Thyroid gland (tissue), 4 donors: ENCODE data around the gene XKR8. TPM values are rescaled to one million over a fixed set of nuclear protein-coding genes. Genes with fewer than 3 reads are reported as not detected.

Source experiments
- DNase-seq, 2 donors: peaks; one replicate each; pipeline ENCODE4 v3.0.0-alpha.2; 2019
- H3K27ac ChIP-seq, 3 donors: fragments of 200-600 bp; sonication (generic); 1 replicate in 2 of 3; 2 replicates in 1 of 3; pipeline ENCODE4 v1.5.1; 2016 to 2019; ENCODE audit warnings: mild to moderate bottlenecking in 1 of 3, moderate library complexity in 1 of 3
- H3K27me3 ChIP-seq: fragments of 200-600 bp; sonication (generic); one replicate; pipeline ENCODE4 v1.5.1; 2019
- H3K36me3 ChIP-seq, 2 donors: fragments of 200-600 bp; sonication (generic); one replicate each; pipeline ENCODE4 v1.5.1; 2016 to 2019
- H3K4me1 ChIP-seq, 2 donors: fragments of 200-600 bp; sonication (generic); one replicate each; pipeline ENCODE4 v1.5.1; 2017 to 2019
- H3K4me3 ChIP-seq, 3 donors: fragments of 200-600 bp; sonication (generic); replicated peaks in 1 of 3; 1 replicate in 2 of 3; 2 replicates in 1 of 3; pipeline ENCODE4 v1.5.1; 2016; ENCODE audit warnings: mild to moderate bottlenecking in 1 of 3
- H3K9me3 ChIP-seq: fragments of 200-600 bp; sonication (generic); one replicate; pipeline ENCODE4 v1.5.1; 2017
- POLR2A ChIP-seq, 2 donors: fragments of 450-650 bp; IDR thresholded peaks; one replicate each; pipeline ENCODE4 v1.6.1; 2017; ENCODE audit warnings: antibody characterized with exemption in 2 of 2, mild to moderate bottlenecking in 2 of 2, moderate library complexity in 1 of 2
- WGBS, 2 donors: methylation state at CpG; one replicate each; pipeline ENCODE4 v1.1.5; 2017; 5-methylcytosine and 5-hydroxymethylcytosine counted together
- intact Hi-C: fragments of 100-400 bp; cut with DNase I; formaldehyde crosslinking; loops from one replicate; pipeline ENCODE4 v1.15.1; 2023
- total RNA-seq, 4 donors: library from RNA; depleted of rRNA; stranded (reverse); fragments of >200 nt; gene quantifications; one replicate each; pipeline ENCODE4 v1.2.3, GENCODE V29; 2016
- TF ChIP-seq, protein P1 (sequence below), 6 experiments: fragments of 200-600 bp in 3 of 6; fragments of 450-650 bp in 3 of 6; sonication (generic) in 3 of 6; IDR thresholded peaks; one replicate each; pipeline ENCODE4 v1.5.1; 2016 to 2019; ENCODE audit warnings: antibody characterized with exemption in 6 of 6, mild to moderate bottlenecking in 2 of 6, inconsistent platforms in 1 of 6, moderate library complexity in 1 of 6

XKR8 gene
- total RNA-seq, 4 donors from 2014 or later = 8.3 to 14.3 (median 11.3) TPM

DNA sequence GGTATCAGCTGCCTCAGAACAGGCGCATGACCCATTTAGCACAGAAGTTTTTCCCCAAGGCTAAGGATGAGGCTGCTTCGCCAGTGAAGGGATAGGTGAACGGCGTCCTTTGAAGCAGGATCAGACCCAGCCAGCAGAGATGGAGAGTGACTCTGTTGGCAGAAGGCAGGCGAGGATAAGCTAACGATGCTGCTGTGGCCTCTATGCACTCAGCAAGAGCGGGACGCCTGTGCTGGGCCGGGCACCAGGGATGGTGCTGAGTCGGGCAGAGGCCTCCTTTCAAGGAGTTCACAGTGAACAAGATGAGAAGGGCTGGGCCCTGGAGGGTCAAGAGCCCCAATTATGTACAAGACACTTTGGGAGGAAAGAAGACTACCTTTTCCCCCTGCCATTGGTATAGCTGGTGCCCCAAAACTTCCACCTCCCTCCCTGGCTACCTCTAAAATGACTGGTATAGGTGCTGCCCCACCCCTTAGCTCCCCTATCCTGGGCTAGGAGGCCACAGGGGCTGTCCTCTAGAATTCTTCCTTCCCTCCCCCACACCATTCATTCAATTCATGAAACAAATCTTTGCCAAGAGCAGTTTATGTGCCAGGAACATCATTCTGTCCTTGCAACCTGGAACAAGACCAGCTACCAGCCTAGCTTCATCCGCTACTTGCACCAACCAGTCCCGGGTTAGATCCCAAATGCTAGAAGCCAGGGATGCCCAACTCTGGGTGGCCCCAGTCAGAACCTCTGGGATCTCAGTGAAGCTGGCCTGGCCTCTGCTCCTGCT, 7.5 kb downstream of the XKR8 start:
- Histone ChIP-seq H3K36me3 (peaks cover 17 to 31% of the 10 kb centered on the region in 2 donors), H3K27ac (no peak overlapping the region), H3K4me1 (peaks cover 6 to 24% of the 10 kb centered on the region in 2 donors), H3K4me3 (no peak overlapping the region), H3K9me3 (no peaks in the 10 kb centered on the region), H3K27me3 (no peaks in the 10 kb centered on the region)
- 92 to 97% methylated on average over 9 to 12 of the region's 12 CpGs for WGBS, 2 donors
- no peak for DNase-seq
- intact Hi-C loops = no loop called here
- TF ChIP-seq, protein P1, sequence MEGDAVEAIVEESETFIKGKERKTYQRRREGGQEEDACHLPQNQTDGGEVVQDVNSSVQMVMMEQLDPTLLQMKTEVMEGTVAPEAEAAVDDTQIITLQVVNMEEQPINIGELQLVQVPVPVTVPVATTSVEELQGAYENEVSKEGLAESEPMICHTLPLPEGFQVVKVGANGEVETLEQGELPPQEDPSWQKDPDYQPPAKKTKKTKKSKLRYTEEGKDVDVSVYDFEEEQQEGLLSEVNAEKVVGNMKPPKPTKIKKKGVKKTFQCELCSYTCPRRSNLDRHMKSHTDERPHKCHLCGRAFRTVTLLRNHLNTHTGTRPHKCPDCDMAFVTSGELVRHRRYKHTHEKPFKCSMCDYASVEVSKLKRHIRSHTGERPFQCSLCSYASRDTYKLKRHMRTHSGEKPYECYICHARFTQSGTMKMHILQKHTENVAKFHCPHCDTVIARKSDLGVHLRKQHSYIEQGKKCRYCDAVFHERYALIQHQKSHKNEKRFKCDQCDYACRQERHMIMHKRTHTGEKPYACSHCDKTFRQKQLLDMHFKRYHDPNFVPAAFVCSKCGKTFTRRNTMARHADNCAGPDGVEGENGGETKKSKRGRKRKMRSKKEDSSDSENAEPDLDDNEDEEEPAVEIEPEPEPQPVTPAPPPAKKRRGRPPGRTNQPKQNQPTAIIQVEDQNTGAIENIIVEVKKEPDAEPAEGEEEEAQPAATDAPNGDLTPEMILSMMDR (IDR thresholded peaks at IDR 0.05) = no peak
- no peak for TF ChIP-seq POLR2A (IDR thresholded peaks at IDR 0.05)

DNA sequence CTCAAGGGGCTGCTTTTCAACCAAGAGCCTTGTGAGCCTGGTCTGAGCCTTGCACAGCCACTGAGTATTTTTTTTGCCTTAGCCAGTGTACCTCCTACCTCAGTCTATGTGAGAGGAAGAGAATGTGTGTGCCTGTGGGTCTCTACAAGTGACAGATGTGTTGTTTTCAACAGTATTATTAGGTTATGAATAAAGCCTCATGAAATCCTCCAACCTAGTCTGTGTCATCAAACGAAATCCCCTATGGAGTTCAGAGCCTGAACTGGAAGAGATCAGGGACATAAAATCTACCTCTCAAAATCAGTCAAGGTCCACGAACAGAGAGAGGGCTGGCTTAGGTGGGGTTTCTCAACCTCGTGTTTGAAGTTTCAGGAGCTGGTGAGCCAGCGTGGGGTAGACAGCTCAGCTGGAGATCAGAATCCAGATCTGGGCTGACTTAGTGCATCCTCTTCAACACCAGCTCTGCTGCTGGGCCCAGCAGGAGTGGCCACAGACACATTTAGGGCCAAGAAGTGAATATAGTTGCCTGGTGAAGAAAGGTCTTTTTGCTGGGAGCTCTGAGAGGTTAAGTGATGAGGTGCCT, 8.2 kb downstream of the XKR8 start:
- intact Hi-C loops = no loop called here
- WGBS, 2 donors = 88 to 96% methylated on average over 4 of the region's 4 CpGs
- Histone ChIP-seq H3K27ac (no peak overlapping the region), H3K4me3 (no peak overlapping the region), H3K4me1 (peaks cover 6 to 24% of the 10 kb centered on the region in 2 donors), H3K36me3 (peaks cover 17 to 31% of the 10 kb centered on the region in 2 donors), H3K27me3 (no peaks in the 10 kb centered on the region), H3K9me3 (no peaks in the 10 kb centered on the region)
- DNase-seq = no peak
- TF ChIP-seq, protein P1 (IDR thresholded peaks at IDR 0.05) = no peak
- TF ChIP-seq POLR2A (IDR thresholded peaks at IDR 0.05) = no peak

DNA sequence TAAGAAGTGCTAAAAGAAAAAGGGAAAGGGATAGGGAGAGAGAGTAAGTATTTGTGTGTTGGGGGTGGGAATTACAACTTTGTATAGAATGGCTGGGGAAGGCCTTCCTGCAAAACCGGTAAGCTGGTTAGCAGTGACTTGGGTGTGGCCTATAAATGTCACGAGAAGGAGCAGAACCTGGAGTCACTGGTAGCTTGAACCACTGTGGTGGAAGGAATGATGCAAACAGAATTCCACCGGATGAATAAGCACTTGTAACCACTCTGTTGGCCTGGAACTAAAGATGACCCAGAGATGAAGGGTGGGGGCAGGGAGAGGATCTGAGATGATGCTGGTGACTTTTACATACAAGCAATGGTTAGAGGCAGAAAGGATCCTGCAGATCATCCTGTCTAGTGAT, 8.9 kb downstream of the XKR8 start:
- Histone ChIP-seq H3K27ac (no peak overlapping the region), H3K27me3 (no peaks in the 10 kb centered on the region), H3K4me1 (peaks cover 6 to 24% of the 10 kb centered on the region in 2 donors), H3K4me3 (no peak overlapping the region), H3K9me3 (no peaks in the 10 kb centered on the region), H3K36me3 (peaks cover 17 to 27% of the 10 kb centered on the region in 2 donors)
- WGBS, 2 donors = 68 to 77% methylated on average over 3 of the region's 3 CpGs
- no peak for DNase-seq
- TF ChIP-seq POLR2A (IDR thresholded peaks at IDR 0.05) = no peak
- TF ChIP-seq, protein P1 (IDR thresholded peaks at IDR 0.05) = no peak
- intact Hi-C loops = no loop called here

DNA sequence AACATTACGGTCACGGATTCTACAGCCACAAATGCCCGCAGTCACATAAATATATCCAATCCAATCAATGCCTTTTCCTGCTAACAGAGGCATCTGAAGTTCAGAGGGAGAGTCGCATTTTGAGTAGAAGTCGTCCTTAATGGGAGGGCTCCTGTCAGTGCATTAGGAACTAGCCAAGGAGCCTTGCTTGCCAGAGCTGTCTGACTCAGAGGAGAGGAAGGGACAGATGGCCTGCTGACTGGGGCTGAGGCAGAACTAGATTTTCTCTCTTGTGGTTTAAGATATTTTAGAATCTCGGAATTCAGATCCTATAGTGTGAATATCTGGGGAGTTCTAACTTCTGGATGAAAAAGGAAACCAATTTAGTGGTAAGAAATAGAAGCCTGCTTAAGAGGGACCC, 10.6 kb downstream of the XKR8 start:
- H3K27me3 ChIP-seq = no peaks in the 10 kb centered on the region
- H3K27ac ChIP-seq = peak overlapping the region; percentile 19 to 58 (median 46)
- no peak overlapping the region for H3K4me3 ChIP-seq
- no peaks in the 10 kb centered on the region for H3K9me3 ChIP-seq
- intact Hi-C loops = no loop called here
- 81 to 85% methylated on average over 6 of the region's 6 CpGs for WGBS, 2 donors
- DNase-seq = no peak
- peaks cover 17 to 23% of the 10 kb centered on the region in 2 donors for H3K36me3 ChIP-seq
- peaks cover 6 to 24% of the 10 kb centered on the region in 2 donors for H3K4me1 ChIP-seq
- TF ChIP-seq, protein P1 (IDR thresholded peaks at IDR 0.05) = no peak
- TF ChIP-seq POLR2A (IDR thresholded peaks at IDR 0.05) = no peak

DNA sequence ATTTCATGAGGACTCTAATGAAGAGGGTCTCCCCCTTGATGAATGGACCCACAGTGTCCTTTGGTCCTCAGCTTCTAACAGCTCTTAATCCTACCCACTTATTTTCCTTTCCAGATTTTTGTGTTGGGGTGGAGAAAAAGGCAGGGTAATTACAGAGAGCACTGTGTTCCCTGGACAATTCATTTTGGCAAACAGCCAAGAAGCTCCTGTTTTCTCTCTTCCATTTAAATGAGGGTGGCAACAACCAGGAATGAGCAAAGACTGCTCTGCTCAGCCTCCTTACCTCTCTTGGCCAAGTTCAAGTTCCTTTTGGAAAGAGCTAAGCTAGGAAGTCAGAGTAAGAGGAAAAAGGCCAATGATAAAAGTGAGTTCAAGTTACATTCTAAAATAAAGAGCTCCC, 11.9 kb downstream of the XKR8 start:
- Histone ChIP-seq H3K4me3 (no peak overlapping the region), H3K36me3 (peaks cover 10 to 17% of the 10 kb centered on the region in 2 donors), H3K4me1 (peaks cover 6 to 24% of the 10 kb centered on the region in 2 donors), H3K27me3 (no peaks in the 10 kb centered on the region), H3K27ac (peak overlapping the region; percentile 43 to 58 (median 46)), H3K9me3 (no peaks in the 10 kb centered on the region)
- intact Hi-C loops = no loop called here
- TF ChIP-seq, protein P1 (IDR thresholded peaks at IDR 0.05) = no peak
- no peak for TF ChIP-seq POLR2A (IDR thresholded peaks at IDR 0.05)
- DNase-seq = no peak
